H9 (cell line): ENCODE data around the gene GCAT. TPM values are rescaled to one million over a fixed set of nuclear protein-coding genes. Genes with fewer than 3 reads are reported as not detected.

Experiments used
- DNase-seq: peaks from one replicate; pipeline ENCODE4 v3.0.0-alpha.2; 2017
- H2AFZ ChIP-seq: one replicate; pipeline ENCODE4 v1.6.1; 2013; ENCODE audit warnings: mild to moderate bottlenecking, low read length, control low read depth, moderate library complexity
- H2AK5ac ChIP-seq: 2 replicates; pipeline ENCODE4 v1.6.1; 2013; ENCODE audit warnings: low read length, control low read depth, mixed read lengths; ENCODE audit not compliant: insufficient read length
- H2BK120ac ChIP-seq: one replicate; pipeline ENCODE4 v1.6.1; 2013; ENCODE audit warnings: low read depth, mild to moderate bottlenecking, low read length, control low read depth, inconsistent platforms; ENCODE audit not compliant: poor library complexity, severe bottlenecking
- H2BK12ac ChIP-seq: 2 replicates; pipeline ENCODE4 v1.6.1; 2013; ENCODE audit warnings: low read length, control low read depth, mixed read lengths, low read depth; ENCODE audit not compliant: insufficient read length
- H2BK15ac ChIP-seq: 2 replicates; pipeline ENCODE4 v1.6.1; 2013; ENCODE audit warnings: low read depth, low read length, control low read depth
- H2BK20ac ChIP-seq: one replicate; pipeline ENCODE4 v1.6.1; 2013; ENCODE audit warnings: low read depth, mild to moderate bottlenecking, low read length, control low read depth, inconsistent platforms; ENCODE audit not compliant: poor library complexity, severe bottlenecking
- H2BK5ac ChIP-seq: 2 replicates; pipeline ENCODE4 v1.6.1; 2013; ENCODE audit warnings: low read length, control low read depth, mixed read lengths; ENCODE audit not compliant: insufficient read length
- H3K14ac ChIP-seq: 2 replicates; pipeline ENCODE4 v1.6.1; 2013; ENCODE audit warnings: low read length, control low read depth; ENCODE audit not compliant: insufficient read depth
- H3K18ac ChIP-seq: 2 replicates; pipeline ENCODE4 v1.6.1; 2013; ENCODE audit warnings: low read depth, mild to moderate bottlenecking, mixed read lengths, low read length, control low read depth; ENCODE audit not compliant: insufficient read length
- H3K23ac ChIP-seq: 2 replicates; pipeline ENCODE4 v1.6.1; 2013; ENCODE audit warnings: low read length, control low read depth, mixed read lengths, low read depth; ENCODE audit not compliant: insufficient read length
- H3K23me2 ChIP-seq: 2 replicates; pipeline ENCODE4 v1.6.1; 2013; ENCODE audit warnings: low read depth, mild to moderate bottlenecking, mixed read lengths, low read length, control low read depth; ENCODE audit not compliant: insufficient read length, poor library complexity, severe bottlenecking
- H3K27ac ChIP-seq: 2 replicates; pipeline ENCODE4 v1.5.1; 2013; ENCODE audit warnings: low read length, control low read depth, mixed read lengths, low read depth; ENCODE audit not compliant: insufficient read length
- H3K27me3 ChIP-seq: 2 replicates; pipeline ENCODE4 v1.6.1; 2013; ENCODE audit warnings: low read length, control low read depth, inconsistent platforms; ENCODE audit not compliant: insufficient read depth
- H3K4ac ChIP-seq: 2 replicates; pipeline ENCODE4 v1.6.1; 2013; ENCODE audit warnings: low read depth, mild to moderate bottlenecking, control low read depth, inconsistent platforms, low read length, moderate library complexity
- H3K4me1 ChIP-seq: 2 replicates; pipeline ENCODE4 v1.6.1; 2013; ENCODE audit warnings: low read length, control low read depth, inconsistent platforms; ENCODE audit not compliant: insufficient read depth
- H3K4me2 ChIP-seq: 2 replicates; pipeline ENCODE4 v1.6.1; 2013; ENCODE audit warnings: low read length, control low read depth, mixed read lengths; ENCODE audit not compliant: insufficient read length, insufficient read depth
- H3K56ac ChIP-seq: 2 replicates; pipeline ENCODE4 v1.6.1; 2013; ENCODE audit warnings: low read depth, mild to moderate bottlenecking, mixed read lengths, low read length, control low read depth; ENCODE audit not compliant: insufficient read length
- H3K79me1 ChIP-seq: 2 replicates; pipeline ENCODE4 v1.6.1; 2013; ENCODE audit warnings: low read depth, mild to moderate bottlenecking, moderate library complexity, low read length, control low read depth, inconsistent platforms; ENCODE audit not compliant: insufficient read depth, poor library complexity, severe bottlenecking
- H3K79me2 ChIP-seq: 2 replicates; pipeline ENCODE4 v1.6.1; 2013; ENCODE audit warnings: low read length, control low read depth, inconsistent platforms; ENCODE audit not compliant: insufficient read depth
- H3K9ac ChIP-seq: 2 replicates; pipeline ENCODE4 v1.6.1; 2013; ENCODE audit warnings: low read length, control low read depth, mixed read lengths; ENCODE audit not compliant: insufficient read length; ENCODE audit errors: extremely low read depth
- H3K9me3 ChIP-seq: one replicate; pipeline ENCODE4 v1.6.1; 2013; ENCODE audit warnings: low read depth, low read length, inconsistent platforms; ENCODE audit not compliant: control insufficient read depth
- H3T11ph ChIP-seq: one replicate; pipeline ENCODE4 v1.6.1; 2013; ENCODE audit warnings: mild to moderate bottlenecking, low read length, control low read depth, inconsistent platforms
- H4K20me1 ChIP-seq: one replicate; pipeline ENCODE4 v1.6.1; 2013; ENCODE audit not compliant: control insufficient read depth, insufficient read length, insufficient read depth
- H4K5ac ChIP-seq: 2 replicates; pipeline ENCODE4 v1.6.1; 2013; ENCODE audit warnings: low read depth, mild to moderate bottlenecking, mixed read lengths, low read length, control low read depth; ENCODE audit not compliant: insufficient read length
- H4K8ac ChIP-seq: replicated peaks from 2 replicates; pipeline ENCODE4 v1.6.1; 2013; ENCODE audit warnings: low read length, control low read depth, mixed read lengths, low read depth; ENCODE audit not compliant: insufficient read length
- H4K91ac ChIP-seq: 2 replicates; pipeline ENCODE4 v1.6.1; 2013; ENCODE audit warnings: low read depth, mild to moderate bottlenecking, moderate library complexity, mixed read lengths, low read length, control low read depth; ENCODE audit not compliant: insufficient read length
- H3K27ac Mint-ChIP-seq, 3 experiments: 2 replicates in 2 of 3; 3 replicates in 1 of 3; pipeline ENCODE4 v1.8.0; 2020 to 2021; ENCODE audit warnings: mixed read lengths in 3 of 3, mild to moderate bottlenecking in 1 of 3, moderate library complexity in 1 of 3
- H3K27me3 Mint-ChIP-seq: 2 replicates; pipeline ENCODE4 v1.8.0; 2021; ENCODE audit warnings: low read depth, mild to moderate bottlenecking, moderate library complexity, mixed read lengths
- H3K36me3 Mint-ChIP-seq, 3 experiments: 2 replicates in 2 of 3; 3 replicates in 1 of 3; pipeline ENCODE4 v1.8.0; 2020 to 2021; ENCODE audit warnings: low read depth in 3 of 3, mixed read lengths in 3 of 3; ENCODE audit not compliant: insufficient read depth in 1 of 3
- H3K4me1 Mint-ChIP-seq, 2 experiments: 2 replicates each; pipeline ENCODE4 v1.8.0; 2020; ENCODE audit warnings: mixed read lengths in 2 of 2
- H3K4me3 Mint-ChIP-seq, 2 experiments: 2 replicates in 1 of 2; 3 replicates in 1 of 2; pipeline ENCODE4 v1.8.0; 2020 to 2021; ENCODE audit warnings: mild to moderate bottlenecking in 2 of 2, mixed read lengths in 2 of 2, moderate library complexity in 1 of 2
- H3K9me3 Mint-ChIP-seq, 2 experiments: 2 replicates in 1 of 2; 3 replicates in 1 of 2; pipeline ENCODE4 v1.8.0; 2020; ENCODE audit warnings: mild to moderate bottlenecking in 2 of 2, mixed read lengths in 2 of 2, moderate library complexity in 1 of 2
- CTCF ChIP-seq: fragments of 200-600 bp; sonication (generic); conservative IDR thresholded peaks from 3 replicates; pipeline ENCODE4 v1.8.0; 2021; ENCODE audit warnings: antibody characterized with exemption, mild to moderate bottlenecking
- WGBS: extraction: QIAGEN DNeasy Blood & Tissue Kit; methylation state at CpG from one replicate; pipeline ENCODE4 v1.1.7; 2013; ENCODE audit warnings: missing lambda C conversion rate, low lambda C conversion rate, mixed read lengths; ENCODE audit not compliant: insufficient read length; ENCODE audit errors: extremely low coverage; 5-methylcytosine and 5-hydroxymethylcytosine counted together
- total RNA-seq: library from RNA; stranded (reverse); gene quantifications from 2 replicates; pipeline ENCODE4 v1.2.1, GENCODE V29; 2021

GCAT gene
- total RNA-seq, 1 experiment from 2014 or later = 26.9 TPM

GRCh38 chr22:37820350-37820749 is 12.6 kb downstream of the GCAT start:
- Histone ChIP-seq H2BK20ac (no peak overlapping the region), H3K9ac (no peak overlapping the region), H3K23ac (no peak overlapping the region), H2BK120ac (no peak overlapping the region), H3K14ac (no peak overlapping the region), H3K79me1 (no peaks in the 10 kb centered on the region), H2BK15ac (no peak overlapping the region), H3K4ac (no peak overlapping the region), H3K27ac (no peak overlapping the region), H3K18ac (no peak overlapping the region), H2BK12ac (no peak overlapping the region), H4K20me1 (no peaks in the 10 kb centered on the region), H2AFZ (no peak overlapping the region), H4K91ac (no peak overlapping the region), H3K9me3 (no peaks in the 10 kb centered on the region), H3K79me2 (no peaks in the 10 kb centered on the region), H3K4me1 (peaks cover 3% of the 10 kb centered on the region; the same call in 1 of the 2 replicates), H3K27me3 (no peaks in the 10 kb centered on the region; the same call in 1 of the 2 replicates), H4K8ac (no peak overlapping the region), H3K4me2 (no peak overlapping the region), H2BK5ac (no peak overlapping the region), H3T11ph (no peak overlapping the region), H3K56ac (no peak overlapping the region), H4K5ac (no peak overlapping the region), H3K23me2 (peaks cover 11% of the 10 kb centered on the region), H2AK5ac (no peak overlapping the region)
- H3K4me1 Mint-ChIP-seq = peaks cover 26 to 35% of the 10 kb centered on the region in 2 experiments
- H3K9me3 Mint-ChIP-seq = no peaks in the 10 kb centered on the region; a peak in 1 of 5 replicates
- no peak for TF ChIP-seq CTCF
- H3K27ac Mint-ChIP-seq = no peak overlapping the region; a peak in 1 of 7 replicates
- WGBS = no CpG with 5 or more reads among the region's 5 CpGs
- peaks cover 58% of the 10 kb centered on the region for H3K27me3 Mint-ChIP-seq
- peaks cover 3 to 11% (median 4%) of the 10 kb centered on the region in 3 experiments; a peak in 6 of 7 replicates for H3K36me3 Mint-ChIP-seq
- H3K4me3 Mint-ChIP-seq = no peak overlapping the region
- DNase-seq = no peak
